ENCODE results near the gene TEDC1. TPM values are rescaled to one million over a fixed set of nuclear protein-coding genes. Genes with fewer than 3 reads are reported as not detected.

The TEDC1 gene
- total and polyA plus RNA-seq, 2 donors, result 17.9 to 23.3 TPM

DNA sequence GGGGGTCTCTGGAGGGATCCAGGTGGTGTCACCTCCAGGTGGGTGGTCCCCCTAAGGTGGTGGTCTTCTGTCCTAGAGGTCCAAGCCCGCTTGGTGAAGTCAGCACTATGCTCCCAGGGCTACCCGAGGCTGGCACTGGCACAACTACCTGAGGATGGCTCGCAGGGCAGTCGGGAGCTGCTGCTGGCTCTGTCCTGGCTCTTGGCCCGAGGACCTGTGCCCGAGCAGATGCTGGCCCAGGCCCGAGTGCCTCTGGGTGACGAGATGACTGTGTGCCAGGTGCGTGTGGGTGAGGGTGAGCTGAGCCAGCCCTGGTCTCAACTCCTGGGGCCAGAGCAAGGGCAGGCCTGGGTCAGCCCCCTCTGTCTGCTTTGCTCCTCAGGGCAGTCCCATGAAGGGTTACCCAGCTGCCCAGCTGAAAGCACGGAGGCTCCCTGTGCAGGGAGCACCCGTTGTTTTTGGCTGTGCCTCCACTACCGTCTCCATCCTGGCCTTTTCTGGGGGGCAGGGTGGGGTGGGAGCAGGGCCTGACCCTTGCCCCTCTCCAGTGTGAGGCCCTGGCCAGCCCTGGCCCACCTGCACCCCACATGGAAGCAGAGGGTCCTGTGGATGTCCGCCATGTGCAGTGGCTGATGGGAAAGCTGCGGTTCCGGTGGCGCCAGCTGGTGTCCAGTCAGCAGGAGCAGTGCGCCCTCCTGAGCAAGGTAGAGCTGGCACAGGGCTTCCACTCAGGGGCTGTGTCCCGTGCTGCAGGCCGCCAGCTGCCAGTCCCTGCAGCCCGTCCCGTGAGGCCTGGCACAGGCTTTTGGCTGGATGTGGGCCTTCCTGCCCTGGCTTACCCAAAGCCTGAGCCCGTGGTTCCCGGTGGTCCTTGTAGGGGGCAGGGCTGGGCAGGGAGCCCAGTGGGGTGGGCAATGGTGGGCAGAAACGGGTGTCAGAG is 1.3 kb downstream of the TEDC1 start:
- Histone ChIP-seq H3K27me3 (ENCODE audit: control insufficient read depth in 2 of 2, insufficient read depth in 1 of 2, low read length in 1 of 2) (peaks cover 1 to 9% of the 10 kb centered on the region in 2 donors), H3K27ac (ENCODE audit: low read depth in 1 of 2, low read length in 1 of 2) (no peak overlapping the region), H3K9me3 (ENCODE audit: control insufficient read depth in 2 of 2, insufficient read depth in 1 of 2, low read length in 1 of 2) (no peaks in the 10 kb centered on the region), H3K4me3 (ENCODE audit: low read length in 2 of 2) (peak overlapping the region in 1 of 2 donors; percentile 54), H3K4me1 (ENCODE audit: control insufficient read depth in 2 of 2, insufficient read depth in 2 of 2, low read length in 2 of 2) (peaks cover 21 to 29% of the 10 kb centered on the region in 2 donors), H3K36me3 (ENCODE audit: control insufficient read depth in 2 of 2, insufficient read depth in 2 of 2, low read length in 1 of 2) (peaks cover 5 to 21% of the 10 kb centered on the region in 2 donors)
- DNase-seq (ENCODE audit: low read depth in 6 of 9, low spot score in 9 of 9), result no peak
- WGBS, result 97% methylated on average over 24 of the region's 24 CpGs

- no peak for DNase-seq (ENCODE audit: low read depth in 6 of 9, low spot score in 9 of 9)
- Histone ChIP-seq H3K27ac (ENCODE audit: low read depth in 1 of 2, low read length in 1 of 2) (no peak overlapping the region), H3K9me3 (ENCODE audit: control insufficient read depth in 2 of 2, insufficient read depth in 1 of 2, low read length in 1 of 2) (no peaks in the 10 kb centered on the region), H3K4me1 (ENCODE audit: control insufficient read depth in 2 of 2, insufficient read depth in 2 of 2, low read length in 2 of 2) (peaks cover 17 to 21% of the 10 kb centered on the region in 2 donors), H3K36me3 (ENCODE audit: control insufficient read depth in 2 of 2, insufficient read depth in 2 of 2, low read length in 1 of 2) (peaks cover 5 to 28% of the 10 kb centered on the region in 2 donors), H3K4me3 (ENCODE audit: low read length in 2 of 2) (no peak overlapping the region), H3K27me3 (ENCODE audit: control insufficient read depth in 2 of 2, insufficient read depth in 1 of 2, low read length in 1 of 2) (no peaks in the 10 kb centered on the region)
- 96% methylated on average over 20 of the region's 20 CpGs for WGBS
Measured at GRCh38 chr14:105492971-105493871, 2.2 kb downstream of the TEDC1 start.

DNA sequence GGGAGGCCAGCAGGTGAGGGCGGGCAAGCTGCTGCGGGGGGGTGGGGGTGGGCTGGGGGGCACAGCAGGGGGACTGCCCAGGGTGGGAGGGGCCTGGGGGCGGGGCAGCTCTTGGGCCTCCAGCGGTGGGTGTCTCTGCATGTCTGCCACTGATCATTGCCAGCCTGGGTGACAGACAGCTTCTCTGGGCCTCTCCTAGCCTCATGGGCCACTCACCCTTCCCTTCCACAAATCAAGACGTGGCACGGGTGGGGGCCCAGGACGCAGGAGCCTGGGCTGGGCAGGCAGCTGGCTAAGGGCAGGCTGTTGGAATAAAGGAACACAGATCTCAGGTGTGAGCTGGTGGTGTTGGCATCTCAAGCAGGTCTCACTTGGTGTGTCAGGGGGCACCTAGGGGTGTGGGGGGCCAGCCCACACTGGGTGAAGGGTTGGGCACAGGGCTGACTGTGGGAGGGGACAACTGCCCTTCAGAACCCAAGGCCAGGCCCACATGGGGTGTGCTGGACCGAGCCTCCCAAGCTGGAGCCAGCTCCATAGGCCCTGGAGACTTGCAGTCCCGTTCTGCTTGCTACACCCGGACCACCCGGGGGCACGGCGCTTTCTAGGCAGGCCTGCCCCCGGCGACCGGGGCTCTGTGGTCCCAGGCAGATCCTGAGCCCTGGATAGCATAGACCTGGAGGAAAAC is 3.0 kb downstream of the TEDC1 start:
- Histone ChIP-seq H3K36me3 (ENCODE audit: control insufficient read depth in 2 of 2, insufficient read depth in 2 of 2, low read length in 1 of 2) (peaks cover 5 to 36% of the 10 kb centered on the region in 2 donors), H3K9me3 (ENCODE audit: control insufficient read depth in 2 of 2, insufficient read depth in 1 of 2, low read length in 1 of 2) (no peaks in the 10 kb centered on the region), H3K27ac (ENCODE audit: low read depth in 1 of 2, low read length in 1 of 2) (no peak overlapping the region), H3K4me3 (ENCODE audit: low read length in 2 of 2) (no peak overlapping the region), H3K27me3 (ENCODE audit: control insufficient read depth in 2 of 2, insufficient read depth in 1 of 2, low read length in 1 of 2) (no peaks in the 10 kb centered on the region), H3K4me1 (ENCODE audit: control insufficient read depth in 2 of 2, insufficient read depth in 2 of 2, low read length in 2 of 2) (peaks cover 9 to 13% of the 10 kb centered on the region in 2 donors)
- no peak for DNase-seq (ENCODE audit: low read depth in 6 of 9, low spot score in 9 of 9)
- WGBS, result 98% methylated on average over 16 of the region's 16 CpGs

DNA sequence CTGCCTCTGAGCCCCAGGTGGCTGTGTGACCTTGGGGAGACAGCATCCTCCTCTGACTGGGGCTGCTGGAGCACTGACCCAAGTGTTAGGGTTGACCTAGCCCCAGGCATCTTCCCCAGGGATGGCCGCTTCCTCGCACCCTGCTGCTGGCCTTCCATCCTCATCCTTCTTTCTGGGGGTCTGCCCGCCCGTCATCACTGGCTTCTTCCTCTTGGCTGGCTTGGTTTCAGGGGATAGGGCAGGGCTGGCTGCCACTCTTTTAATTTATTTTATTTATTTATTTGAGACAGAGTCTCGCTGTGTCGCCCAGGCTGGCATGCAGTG is 3.5 kb downstream of the TEDC1 start:
- no peak for DNase-seq (ENCODE audit: low read depth in 6 of 9, low spot score in 9 of 9)
- Histone ChIP-seq H3K36me3 (ENCODE audit: control insufficient read depth in 2 of 2, insufficient read depth in 2 of 2, low read length in 1 of 2) (peaks cover 5 to 38% of the 10 kb centered on the region in 2 donors), H3K4me3 (ENCODE audit: low read length in 2 of 2) (no peak overlapping the region), H3K4me1 (ENCODE audit: control insufficient read depth in 2 of 2, insufficient read depth in 2 of 2, low read length in 2 of 2) (peaks cover 4 to 8% of the 10 kb centered on the region in 2 donors), H3K9me3 (ENCODE audit: control insufficient read depth in 2 of 2, insufficient read depth in 1 of 2, low read length in 1 of 2) (no peaks in the 10 kb centered on the region), H3K27me3 (ENCODE audit: control insufficient read depth in 2 of 2, insufficient read depth in 1 of 2, low read length in 1 of 2) (no peaks in the 10 kb centered on the region), H3K27ac (ENCODE audit: low read depth in 1 of 2, low read length in 1 of 2) (no peak overlapping the region)
- WGBS, result 98% methylated on average over 6 of the region's 6 CpGs

DNA sequence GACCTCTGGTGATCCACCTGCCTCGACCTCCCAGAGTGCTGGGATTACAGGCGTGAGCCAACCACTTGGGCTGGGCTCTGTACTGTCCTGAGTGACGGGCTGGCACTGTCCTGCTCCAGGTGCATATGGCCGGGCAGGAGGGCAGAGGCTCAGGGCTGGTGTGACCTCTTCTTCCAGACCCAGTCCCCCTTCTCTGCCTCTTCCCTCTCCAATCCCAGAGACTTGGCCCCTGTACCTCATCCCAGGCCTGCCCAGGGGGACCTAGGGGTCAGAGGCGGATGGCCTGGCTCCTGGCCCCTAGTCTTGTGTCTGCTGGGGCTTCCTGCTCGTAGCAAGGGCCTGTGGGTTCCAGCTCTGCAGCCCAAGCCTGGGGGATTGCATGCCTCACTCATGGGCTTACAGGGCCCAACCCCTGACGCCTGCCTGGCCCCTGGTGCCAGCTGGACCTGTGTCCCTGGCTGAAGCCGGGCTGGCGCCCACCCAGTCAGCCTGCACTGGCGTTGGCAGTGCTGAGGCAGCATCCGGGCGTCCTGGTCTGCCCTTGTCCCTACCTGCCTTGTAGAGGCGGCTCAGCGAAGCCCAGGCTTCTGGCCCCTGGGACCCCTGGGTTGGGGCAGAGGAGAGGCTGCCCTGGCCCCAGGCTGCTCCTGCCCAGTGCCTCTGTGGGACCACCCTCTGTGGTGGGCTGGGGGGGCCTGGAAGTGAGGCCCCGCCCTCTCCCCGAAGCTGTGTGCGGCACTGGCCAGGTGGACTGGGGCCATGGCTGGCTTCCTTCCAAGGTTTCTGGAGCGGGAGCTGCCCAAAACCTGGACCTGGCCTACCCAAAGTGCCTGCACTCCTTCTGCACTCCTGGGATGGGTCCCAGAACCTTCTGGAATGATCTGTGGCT is 4.3 kb downstream of the TEDC1 start:
- Histone ChIP-seq H3K4me3 (ENCODE audit: low read length in 2 of 2) (no peak overlapping the region), H3K36me3 (ENCODE audit: control insufficient read depth in 2 of 2, insufficient read depth in 2 of 2, low read length in 1 of 2) (peaks cover 5 to 38% of the 10 kb centered on the region in 2 donors), H3K4me1 (ENCODE audit: control insufficient read depth in 2 of 2, insufficient read depth in 2 of 2, low read length in 2 of 2) (peaks cover 3 to 5% of the 10 kb centered on the region in 2 donors), H3K27me3 (ENCODE audit: control insufficient read depth in 2 of 2, insufficient read depth in 1 of 2, low read length in 1 of 2) (no peaks in the 10 kb centered on the region), H3K9me3 (ENCODE audit: control insufficient read depth in 2 of 2, insufficient read depth in 1 of 2, low read length in 1 of 2) (no peaks in the 10 kb centered on the region), H3K27ac (ENCODE audit: low read depth in 1 of 2, low read length in 1 of 2) (no peak overlapping the region)
- 93% methylated on average over 18 of the region's 18 CpGs for WGBS
- DNase-seq (ENCODE audit: low read depth in 6 of 9, low spot score in 9 of 9), result no peak

DNA sequence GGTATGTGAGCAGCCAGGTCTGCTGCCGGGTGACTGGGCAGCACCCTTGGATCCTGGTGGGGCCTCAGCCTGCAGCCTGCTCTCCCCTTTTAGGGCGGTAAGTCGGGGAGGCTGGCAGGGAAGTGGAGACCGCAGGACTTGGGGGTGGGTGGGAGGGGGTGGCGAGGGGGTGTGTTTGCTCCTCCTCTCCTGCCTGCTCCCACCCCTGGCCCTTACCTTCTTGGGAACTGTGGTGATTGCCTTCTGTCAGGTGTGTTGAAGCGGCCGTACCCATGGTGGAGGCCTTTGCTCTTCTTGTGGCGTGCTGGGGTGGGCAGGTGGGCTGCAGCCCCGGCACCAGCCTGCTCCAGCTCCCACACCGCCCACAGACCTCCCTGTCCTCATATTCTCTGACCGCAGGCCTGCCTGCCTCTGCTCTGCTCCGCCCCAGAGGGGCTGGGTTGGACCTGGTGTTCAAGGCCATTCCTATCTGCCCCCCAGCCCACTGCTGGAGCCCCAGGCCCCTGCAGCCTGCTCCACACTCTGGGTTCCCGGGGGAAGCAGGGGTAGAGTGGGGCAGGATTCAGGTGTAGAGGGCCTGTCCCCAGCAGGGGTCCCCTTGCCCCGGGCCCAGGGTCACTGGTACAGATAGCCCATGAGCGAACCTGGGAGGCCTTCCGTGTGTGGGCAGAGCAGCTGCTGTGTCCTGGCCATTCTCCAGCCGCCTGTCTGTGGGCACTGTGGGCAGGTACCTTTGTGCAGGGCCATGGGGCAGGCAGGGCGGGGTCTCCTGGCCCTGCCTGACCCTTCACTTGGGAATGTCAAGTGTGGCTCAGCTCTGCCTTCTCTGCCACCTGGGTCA is 5.2 kb downstream of the TEDC1 start:
- DNase-seq (ENCODE audit: low read depth in 6 of 9, low spot score in 9 of 9), result no peak
- Histone ChIP-seq H3K27me3 (ENCODE audit: control insufficient read depth in 2 of 2, insufficient read depth in 1 of 2, low read length in 1 of 2) (no peaks in the 10 kb centered on the region), H3K4me3 (ENCODE audit: low read length in 2 of 2) (no peak overlapping the region), H3K36me3 (ENCODE audit: control insufficient read depth in 2 of 2, insufficient read depth in 2 of 2, low read length in 1 of 2) (peaks cover 5 to 38% of the 10 kb centered on the region in 2 donors), H3K27ac (ENCODE audit: low read depth in 1 of 2, low read length in 1 of 2) (no peak overlapping the region), H3K4me1 (ENCODE audit: control insufficient read depth in 2 of 2, insufficient read depth in 2 of 2, low read length in 2 of 2) (peaks cover 3 to 5% of the 10 kb centered on the region in 2 donors), H3K9me3 (ENCODE audit: control insufficient read depth in 2 of 2, insufficient read depth in 1 of 2, low read length in 1 of 2) (no peaks in the 10 kb centered on the region)
- 96% methylated on average over 18 of the region's 18 CpGs for WGBS

GRCh38 chr14:105496831-105497591 is 6.0 kb downstream of the TEDC1 start:
- Histone ChIP-seq H3K27me3 (ENCODE audit: control insufficient read depth in 2 of 2, insufficient read depth in 1 of 2, low read length in 1 of 2) (no peaks in the 10 kb centered on the region), H3K27ac (ENCODE audit: low read depth in 1 of 2, low read length in 1 of 2) (no peak overlapping the region), H3K4me1 (ENCODE audit: control insufficient read depth in 2 of 2, insufficient read depth in 2 of 2, low read length in 2 of 2) (peaks cover 1 to 3% of the 10 kb centered on the region in 2 donors), H3K36me3 (ENCODE audit: control insufficient read depth in 2 of 2, insufficient read depth in 2 of 2, low read length in 1 of 2) (peaks cover 5 to 38% of the 10 kb centered on the region in 2 donors), H3K4me3 (ENCODE audit: low read length in 2 of 2) (no peak overlapping the region), H3K9me3 (ENCODE audit: control insufficient read depth in 2 of 2, insufficient read depth in 1 of 2, low read length in 1 of 2) (no peaks in the 10 kb centered on the region)
- no peak for DNase-seq (ENCODE audit: low read depth in 6 of 9, low spot score in 9 of 9)
- 98% methylated on average over 32 of the region's 32 CpGs for WGBS
